ENCODE results near the gene RSRP1.
"Not testable (repeated sequence)": the region's sequence is repeated elsewhere in the genome, so short reads cannot be mapped to it uniquely, and the experiment has no call there.

DNA sequence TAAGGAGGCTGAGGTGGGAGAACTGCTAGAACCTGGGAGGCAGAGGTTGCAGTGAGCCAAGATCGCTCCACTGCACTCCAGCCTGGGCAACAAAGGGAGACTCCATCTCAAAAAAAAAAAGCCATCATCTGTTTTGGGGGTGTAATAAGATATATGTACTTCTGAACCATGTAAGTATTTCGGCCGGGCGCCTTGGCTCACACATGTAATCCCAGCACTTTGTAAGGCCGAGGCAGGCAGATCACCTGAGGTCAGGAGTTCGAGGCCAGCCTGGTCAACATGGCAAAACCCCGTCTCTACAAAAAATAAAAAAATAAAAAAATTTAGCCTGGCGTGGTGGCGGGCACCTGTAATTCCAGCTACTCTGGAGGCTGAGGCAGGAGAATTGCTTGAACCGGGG is 11.8 kb downstream of the RSRP1 start:
- not testable (repeated sequence) for TF ChIP-seq CTCF (conservative IDR thresholded peaks at IDR 0.05); EZH2 (IDR thresholded peaks at IDR 0.05; ENCODE audit: low read depth)

Data from PC-9 (cell line).